ENCODE results near the gene FARSB. TPM values are rescaled to one million over a fixed set of nuclear protein-coding genes. Genes with fewer than 3 reads are reported as not detected.

The FARSB gene
- total and polyA plus RNA-seq, 8 donors, result 12.4 to 26.5 (median 23.5) TPM

- no peak for DNase-seq
- TF ChIP-seq CTCF (IDR thresholded peaks at IDR 0.05), result no peak
These were observed 3.2 kb downstream of the FARSB start for GRCh38 chr2:222652491-222653255.

GRCh38 chr2:222651718-222652418 is 4.0 kb downstream of the FARSB start:
- Histone ChIP-seq H3K9me3 (no peaks in the 10 kb centered on the region), H3K4me1 (peaks cover 11 to 36% of the 10 kb centered on the region in 2 donors), H3K36me3 (peaks cover 0 to 17% of the 10 kb centered on the region in 2 donors), H3K27ac (no peak overlapping the region), H3K27me3 (no peaks in the 10 kb centered on the region), H3K4me3 (no peak overlapping the region)
- no peak for TF ChIP-seq CTCF (IDR thresholded peaks at IDR 0.05)
- intact Hi-C loops (cut with DNase I), result no loop called here
- no peak for ATAC-seq
- no peak for DNase-seq

More at GRCh38 chr2:222652491-222653255, 3.2 kb downstream of the FARSB start:
- Histone ChIP-seq H3K27me3 (no peaks in the 10 kb centered on the region), H3K36me3 (peaks cover 0 to 9% of the 10 kb centered on the region in 2 donors), H3K4me3 (no peak overlapping the region), H3K27ac (no peak overlapping the region), H3K4me1 (peaks cover 11 to 40% of the 10 kb centered on the region in 2 donors), H3K9me3 (no peaks in the 10 kb centered on the region)
- no peak for ATAC-seq
- intact Hi-C loops (cut with DNase I), result no loop called here

GRCh38 chr2:222649801-222650200 is 6.1 kb downstream of the FARSB start:
- Histone ChIP-seq H3K4me1 (peaks cover 7 to 25% of the 10 kb centered on the region in 2 donors), H3K9me3 (peaks cover 0 to 5% of the 10 kb centered on the region in 2 donors), H3K36me3 (peaks cover 0 to 30% of the 10 kb centered on the region in 2 donors), H3K27me3 (no peaks in the 10 kb centered on the region), H3K27ac (no peak overlapping the region), H3K4me3 (no peak overlapping the region)
- no peak for ATAC-seq
- intact Hi-C loops (cut with DNase I), result no loop called here
- no peak for TF ChIP-seq CTCF (IDR thresholded peaks at IDR 0.05)
- no peak for DNase-seq

GRCh38 chr2:222646008-222646407 is 9.9 kb downstream of the FARSB start:
- no peak for DNase-seq
- Histone ChIP-seq H3K27ac (no peak overlapping the region), H3K9me3 (peaks cover 0 to 5% of the 10 kb centered on the region in 2 donors), H3K27me3 (no peaks in the 10 kb centered on the region), H3K4me1 (no peaks in the 10 kb centered on the region), H3K4me3 (no peak overlapping the region), H3K36me3 (peaks cover 0 to 40% of the 10 kb centered on the region in 2 donors)
- intact Hi-C loops (cut with DNase I), result no loop called here
- no peak for TF ChIP-seq CTCF (IDR thresholded peaks at IDR 0.05)
- no peak for ATAC-seq

- no peak for DNase-seq
- peaks cover 0 to 5% of the 10 kb centered on the region in 2 donors for H3K9me3 ChIP-seq
- no peak overlapping the region for H3K27ac ChIP-seq
- intact Hi-C loops (cut with DNase I), result no loop called here
- no peaks in the 10 kb centered on the region for H3K27me3 ChIP-seq
- no peak overlapping the region for H3K4me3 ChIP-seq
- TF ChIP-seq CTCF (IDR thresholded peaks at IDR 0.05), result no peak
- H3K4me1 ChIP-seq, result no peaks in the 10 kb centered on the region
- no peak for ATAC-seq
- peaks cover 0 to 64% of the 10 kb centered on the region in 2 donors for H3K36me3 ChIP-seq
These were observed 12.8 kb downstream of the FARSB start for GRCh38 chr2:222643134-222643533.

Measured in left lung (tissue), 10 donors.